Fibroblast of skin of abdomen (primary cell): ENCODE measurements around the gene TUBA3D.
A peak's percentile ranks its signal among the peaks of the same experiment; 100 is the strongest.
"Not testable (repeated sequence)": the region's sequence is repeated elsewhere in the genome, so short reads cannot be mapped to it uniquely, and the experiment has no call there.

Experiments
- DNase-seq: peaks from one replicate; pipeline ENCODE4 v3.0.0-alpha.2; 2013

Gene TUBA3D

DNA sequence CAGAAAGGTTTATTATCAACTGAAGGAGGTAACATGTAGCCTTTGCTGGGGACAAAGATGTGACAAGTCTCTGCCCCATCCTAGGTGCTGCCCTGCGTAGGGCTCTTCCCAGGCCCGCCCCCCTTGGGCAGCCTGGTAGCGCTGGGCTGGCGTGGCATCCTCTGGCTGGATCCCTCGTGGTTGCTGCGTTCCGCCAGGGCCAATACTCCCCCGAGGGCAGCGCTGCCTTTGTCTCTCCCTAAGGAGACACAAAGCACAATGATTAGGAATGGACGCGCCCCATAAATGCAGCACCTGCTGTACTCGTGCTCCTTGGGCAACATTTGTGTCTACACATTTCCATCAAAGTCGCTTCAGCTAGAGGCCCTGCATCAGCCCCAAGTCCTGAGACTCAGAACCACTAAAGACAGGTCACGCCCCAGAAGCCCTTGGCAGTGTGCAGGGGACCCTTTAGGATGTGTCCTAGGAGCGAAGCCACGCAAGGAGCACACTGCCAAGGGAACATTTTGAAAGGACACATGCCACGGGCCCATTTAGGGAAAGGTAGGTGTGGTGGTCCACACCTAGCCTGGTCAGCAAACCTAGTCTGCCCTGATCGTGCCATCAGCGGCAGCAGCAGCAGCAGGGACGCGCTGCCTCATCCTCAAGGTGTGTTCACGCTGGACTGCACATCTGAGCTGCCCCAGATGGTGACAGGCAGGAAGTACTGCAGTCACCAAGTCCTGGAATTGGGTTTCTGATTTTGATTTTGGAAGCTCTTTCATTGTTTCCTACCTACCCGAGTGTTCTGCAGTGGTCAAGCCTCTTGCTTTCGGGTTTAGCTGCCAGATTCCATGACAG, 8.3 kb downstream of the TUBA3D start:
- DNase-seq = not testable (repeated sequence)

DNA sequence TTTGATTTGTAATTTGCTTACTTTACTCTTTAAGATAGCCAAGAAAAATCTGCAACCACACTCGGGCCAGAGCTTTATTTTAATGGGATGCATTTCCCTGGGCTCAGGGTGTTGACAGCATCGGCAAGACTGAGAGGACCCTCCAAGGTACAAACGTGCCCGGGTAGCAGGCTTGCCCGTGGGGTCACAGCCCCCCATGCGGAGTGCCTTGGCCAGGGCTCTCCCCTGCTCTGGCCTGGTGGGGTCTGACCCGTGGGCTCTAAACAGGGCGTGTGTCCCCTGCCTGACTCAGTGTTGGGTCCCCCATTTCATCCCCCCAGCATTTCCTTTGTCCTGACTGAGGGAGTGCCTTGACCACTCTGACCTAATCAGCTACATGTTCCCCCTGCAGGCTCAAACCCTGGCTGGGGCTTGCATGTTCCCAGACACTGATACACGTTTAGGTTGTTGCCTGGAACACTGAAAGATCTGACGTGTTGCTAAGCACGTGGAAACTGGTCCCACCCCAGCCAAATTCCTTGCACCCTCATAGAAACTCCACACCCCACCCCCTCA, 9.1 kb downstream of the TUBA3D start:
- not testable (repeated sequence) for DNase-seq

DNA sequence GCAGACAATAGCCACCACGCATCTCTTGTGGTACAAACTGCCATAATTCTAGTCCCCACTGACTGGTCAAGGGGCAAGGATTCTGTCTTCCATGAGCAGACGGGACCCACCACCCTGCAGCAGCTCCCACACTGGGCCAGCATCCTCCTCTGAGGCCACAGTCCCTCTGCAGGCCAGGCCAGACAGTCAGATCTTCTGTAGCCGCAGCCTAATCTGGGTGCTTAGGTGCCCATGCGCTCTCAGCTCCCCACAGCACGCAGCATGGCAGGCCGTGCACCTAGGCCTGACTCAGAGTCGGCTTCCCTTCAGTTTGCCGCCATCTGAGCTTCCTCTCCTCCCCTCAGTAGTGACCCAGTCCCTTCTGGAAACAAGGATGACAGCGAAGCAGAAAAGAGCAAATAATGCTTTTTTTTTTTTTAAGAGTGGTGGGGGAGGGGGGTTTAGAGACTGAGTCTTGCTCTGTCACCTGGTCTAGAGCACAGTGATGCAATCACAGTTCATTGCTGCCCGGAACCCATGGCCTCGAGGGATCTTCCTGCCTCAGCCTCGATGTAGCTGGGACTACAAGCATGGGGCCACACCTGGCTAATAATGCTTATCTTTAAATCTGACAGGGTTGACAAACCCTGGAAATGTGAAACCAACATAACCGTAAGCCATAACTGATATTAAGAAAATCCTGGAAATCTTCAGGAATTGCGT, 10.4 kb downstream of the TUBA3D start:
- not testable (repeated sequence) for DNase-seq

DNA sequence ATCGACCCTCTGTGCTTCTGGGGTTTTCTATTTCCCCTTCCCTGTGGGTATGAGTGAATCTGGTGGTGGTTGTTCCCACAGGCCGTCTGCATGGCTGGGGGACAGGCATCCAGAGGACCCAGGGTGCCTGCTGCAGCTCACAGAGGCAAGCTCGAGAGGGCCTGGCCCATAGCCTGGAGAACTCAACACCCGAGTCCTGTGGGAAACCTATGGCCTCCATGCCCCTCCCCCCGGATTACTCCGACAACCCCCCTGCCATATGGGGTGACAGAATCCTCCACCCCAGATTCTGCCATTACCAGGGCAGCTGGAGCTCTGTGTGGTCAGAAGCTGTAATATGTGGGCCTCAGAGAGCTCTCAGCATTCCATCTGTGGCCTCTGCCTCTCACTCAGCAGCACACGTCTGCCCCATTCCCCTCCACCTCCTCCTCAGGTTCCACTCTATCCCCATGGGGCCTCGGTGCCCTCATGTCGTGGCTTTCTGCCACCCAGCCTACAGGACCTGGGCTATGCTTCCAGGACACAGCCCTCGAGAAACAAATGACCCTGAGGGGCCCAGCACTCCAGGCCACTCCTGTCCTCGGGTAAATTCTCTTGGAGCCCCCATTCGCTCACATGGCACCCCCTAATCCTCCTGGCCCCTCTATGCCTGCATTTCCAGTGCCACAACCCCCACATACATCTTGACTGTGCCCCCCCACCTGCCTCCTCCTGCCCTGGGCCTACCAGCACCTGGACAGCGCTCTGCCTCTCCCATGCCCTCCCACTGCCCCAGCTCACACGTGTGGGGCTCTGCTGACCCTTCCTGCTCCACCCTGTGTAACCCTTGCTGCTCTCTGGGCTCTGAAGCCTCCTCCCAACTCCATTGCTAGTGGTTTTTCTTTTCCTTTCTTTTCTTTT, 12.6 kb downstream of the TUBA3D start:
- no peak for DNase-seq

DNA sequence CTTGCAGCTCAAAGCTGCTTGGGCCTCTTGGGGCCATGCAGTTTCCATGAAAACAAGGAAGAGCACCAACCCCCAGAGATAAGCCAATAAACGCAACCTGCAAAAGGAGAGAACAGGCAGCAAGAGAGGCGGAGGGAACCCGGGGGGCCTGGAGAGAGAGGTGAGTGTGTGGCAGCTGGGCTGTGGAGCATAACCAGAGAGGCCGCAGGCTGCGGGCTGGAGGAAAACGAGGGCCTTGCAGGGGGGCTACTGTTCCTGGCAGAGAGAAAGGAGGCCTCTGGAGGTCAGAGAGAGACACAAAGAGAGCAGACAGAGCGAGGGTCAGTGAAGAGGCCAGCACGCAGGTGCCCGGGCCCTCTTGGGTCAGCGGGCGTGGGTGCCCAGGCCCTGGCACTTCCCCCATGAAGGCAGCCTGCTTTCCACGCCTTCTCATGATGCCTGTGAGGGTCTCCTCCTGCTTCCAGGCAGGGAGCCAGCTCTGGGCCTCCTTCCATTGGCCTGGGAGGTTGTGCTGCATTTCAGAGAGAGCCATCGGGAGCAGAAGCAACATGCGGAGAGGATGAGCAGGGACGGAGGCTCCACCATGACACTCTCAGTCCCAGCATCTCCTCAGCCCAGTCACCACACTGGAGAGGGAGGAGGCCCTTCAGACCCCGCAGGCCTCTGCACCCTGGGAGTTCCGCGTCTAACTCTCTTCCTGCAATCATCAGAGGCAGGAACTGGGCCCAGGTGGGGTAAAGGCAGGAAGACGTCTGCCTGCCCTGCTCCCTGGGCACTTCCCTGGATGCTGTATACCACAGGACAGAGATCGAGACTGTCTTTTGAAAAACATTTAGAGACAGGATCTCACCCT, 14.9 kb downstream of the TUBA3D start:
- not testable (repeated sequence) for DNase-seq

DNA sequence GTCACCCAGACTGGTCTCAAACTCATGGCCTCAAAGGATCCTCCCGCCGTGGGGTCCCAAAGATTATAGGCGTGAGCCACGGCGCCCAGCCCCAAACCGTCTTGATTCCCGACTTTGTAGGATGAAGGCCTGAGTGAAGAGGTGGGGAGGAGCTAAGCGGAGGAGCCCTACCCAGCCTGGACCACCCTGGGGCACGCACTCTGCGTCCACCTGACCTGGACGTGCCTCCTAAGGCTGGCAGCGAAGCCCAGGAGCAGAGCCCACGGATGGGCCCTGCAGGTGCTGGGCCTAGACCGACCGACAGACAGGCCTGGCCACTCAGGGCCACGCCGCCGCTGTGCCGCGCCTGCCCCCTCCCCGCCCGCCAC, 15.5 kb downstream of the TUBA3D start:
- not testable (repeated sequence) for DNase-seq

DNA sequence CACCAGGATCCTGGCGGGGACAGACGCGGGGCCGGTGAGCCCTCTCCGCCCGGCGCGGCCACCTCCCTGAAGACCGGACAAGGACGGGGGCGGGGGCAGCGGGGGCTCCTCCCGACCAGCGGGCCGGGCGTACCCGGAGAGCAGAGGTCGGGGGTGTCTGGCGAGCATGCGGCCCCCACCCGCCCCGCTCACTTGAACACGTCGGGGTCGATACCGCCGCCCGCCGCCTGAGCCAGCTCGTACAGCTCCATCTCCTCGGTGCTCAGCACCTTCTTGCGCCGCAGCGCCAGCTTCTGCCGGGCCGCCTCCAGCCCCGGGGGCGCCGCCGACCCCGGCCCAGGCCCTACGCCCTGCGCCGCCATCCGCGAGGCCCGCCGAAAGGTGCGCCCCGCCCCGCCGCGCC, 16.1 kb downstream of the TUBA3D start, which contains the start of gene MZT2A:
Gene MZT2A, minus strand, starts transcription at position 383 of the 403 bp plus-strand sequence. Its CDS starts 21 bp downstream, at position 362.
- not testable (repeated sequence) for DNase-seq

DNA sequence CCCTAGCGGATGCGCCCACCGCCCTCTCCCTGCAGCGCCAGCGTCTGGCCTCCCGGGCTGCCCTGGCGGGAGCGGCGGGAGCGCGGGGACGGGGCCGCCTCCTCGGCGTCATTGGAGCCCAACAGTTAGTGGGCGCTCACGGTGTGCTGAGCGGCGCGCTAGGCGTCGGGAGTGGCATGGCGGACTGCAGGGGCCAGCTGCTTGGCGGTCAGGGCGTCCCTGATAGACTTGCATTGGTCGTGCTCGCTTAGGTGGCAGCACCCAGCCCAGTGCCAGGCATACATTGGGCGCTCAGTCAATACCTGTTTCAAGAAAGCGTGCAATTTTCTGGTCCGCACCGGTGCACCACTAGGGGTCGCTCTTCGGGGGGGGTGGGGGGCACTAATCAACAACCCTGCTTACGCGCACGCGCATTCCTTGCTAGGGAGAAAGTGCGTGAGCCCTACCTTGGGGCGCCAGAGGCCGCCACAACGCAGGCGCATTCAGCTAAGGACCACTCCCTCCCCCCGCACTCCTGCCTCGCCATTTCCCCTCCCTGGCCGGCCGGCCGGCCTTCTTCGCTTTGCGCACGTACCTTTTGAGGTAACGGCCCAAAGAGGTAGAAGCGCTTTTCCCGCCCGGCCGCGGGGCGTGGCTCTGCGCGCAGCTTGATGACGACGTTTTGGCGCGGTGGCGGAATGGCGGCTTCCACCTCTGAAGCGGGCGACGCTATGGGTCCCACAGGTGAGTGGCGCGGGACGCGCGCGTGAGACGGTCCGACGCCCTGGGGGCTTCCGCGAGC, 16.7 kb downstream of the TUBA3D start:
- DNase-seq = peak; percentile 93

DNA sequence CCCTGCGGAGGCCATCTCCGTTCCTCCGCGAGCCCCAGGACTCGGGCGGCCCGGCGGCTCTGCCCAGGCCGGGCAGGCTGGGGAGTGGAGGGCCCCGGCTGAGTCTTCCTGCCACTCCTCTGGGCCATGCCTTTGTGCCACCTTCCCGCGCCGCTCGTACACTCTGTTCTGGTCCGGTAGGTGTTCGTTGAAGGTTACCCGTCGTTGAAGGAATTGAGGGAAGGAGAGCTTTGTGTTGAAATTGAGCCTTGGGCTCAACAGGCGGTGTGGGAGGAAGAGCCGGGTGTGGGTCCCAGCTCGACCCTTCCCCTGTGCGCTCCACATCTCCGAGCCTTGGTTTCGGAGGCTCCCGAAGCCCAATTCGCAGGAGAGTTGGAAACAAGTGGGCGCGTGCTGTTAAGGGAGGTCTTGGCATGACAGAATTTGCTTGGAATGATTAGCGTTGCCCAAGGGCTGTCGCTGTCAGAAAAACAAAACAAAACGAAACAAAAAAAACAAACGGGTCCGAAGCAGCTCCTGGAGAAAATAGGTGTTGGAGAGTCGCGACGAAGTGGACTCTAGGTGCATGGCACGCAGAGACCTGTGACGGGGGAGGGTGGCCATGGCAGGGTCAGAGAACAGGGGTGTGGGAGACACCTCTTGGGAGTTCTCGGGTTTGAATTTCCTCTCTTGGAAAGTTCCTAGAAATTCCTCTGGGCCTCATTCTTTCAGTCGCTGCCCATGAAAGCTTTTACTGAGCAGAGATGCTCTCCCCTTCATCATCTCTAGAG, 17.5 kb downstream of the TUBA3D start:
- no peak for DNase-seq

DNA sequence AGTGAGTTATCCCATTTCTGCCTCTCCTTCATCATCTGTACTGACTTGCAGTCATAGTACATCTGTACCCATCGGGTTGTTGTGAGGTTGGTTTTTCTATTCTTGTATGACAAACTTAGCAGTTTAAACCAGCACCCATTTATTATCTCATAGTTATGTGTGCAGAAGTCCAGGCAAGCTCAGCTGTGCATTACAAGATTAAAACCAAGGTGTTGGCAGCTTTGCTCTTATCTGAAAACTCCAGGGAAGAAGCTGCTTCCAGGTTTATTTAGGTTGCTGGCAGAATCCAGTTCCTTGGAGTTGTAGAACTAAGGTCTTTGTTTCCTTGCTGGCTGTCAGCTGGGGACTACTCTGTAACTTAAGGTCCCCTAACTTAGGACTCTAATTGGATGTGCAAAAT, 19.6 kb downstream of the TUBA3D start:
- not testable (repeated sequence) for DNase-seq

DNA sequence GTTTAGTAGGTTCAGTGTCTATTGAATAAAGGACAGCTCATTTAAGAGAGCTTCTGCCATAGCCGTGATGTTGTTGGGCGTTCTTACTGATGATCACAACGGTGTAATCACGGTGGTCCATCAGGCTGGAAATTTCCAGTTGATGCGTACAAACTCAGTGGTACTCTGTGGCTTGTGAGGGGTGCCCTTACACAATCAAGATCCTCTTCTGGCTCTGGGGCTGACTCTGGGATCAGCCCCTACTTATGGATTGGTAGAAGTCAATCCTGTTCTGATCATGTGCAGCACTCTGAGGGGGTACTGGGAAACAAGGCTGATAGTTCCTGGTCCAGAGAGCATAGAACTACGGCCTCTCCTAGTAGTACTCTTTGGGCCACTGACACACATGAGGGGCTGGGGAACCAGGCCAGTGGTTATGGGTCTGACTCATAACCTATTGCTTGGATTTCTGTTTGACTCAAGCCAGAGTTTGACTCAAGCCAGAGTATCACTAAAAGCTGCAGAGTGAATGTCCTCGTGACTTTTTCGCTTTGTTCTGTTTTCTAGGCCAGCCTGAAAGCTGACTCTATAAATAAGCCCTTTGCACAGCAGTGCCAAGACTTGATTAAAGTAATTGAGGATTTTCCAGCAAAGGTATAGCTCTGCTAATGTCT, 22.5 kb downstream of the TUBA3D start:
- not testable (repeated sequence) for DNase-seq

DNA sequence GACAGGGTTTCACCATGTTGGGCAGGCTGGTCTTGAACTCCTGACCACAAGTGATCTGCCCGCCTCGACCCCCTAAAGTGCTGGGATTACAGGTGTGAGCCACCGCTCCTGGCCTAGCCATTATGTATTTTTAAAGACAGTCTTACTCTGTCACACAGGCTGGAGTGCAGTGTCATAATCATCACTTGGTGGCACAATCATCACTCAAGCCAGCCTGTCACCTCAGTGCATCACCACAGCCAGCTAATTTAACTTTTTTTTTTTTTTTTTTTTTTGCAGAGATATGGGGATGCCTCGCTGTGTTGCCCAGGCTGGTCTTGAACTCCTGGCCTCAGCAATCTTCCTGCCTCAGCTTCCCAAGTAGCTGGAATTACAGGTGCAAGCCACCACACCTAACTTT, 27.7 kb downstream of the TUBA3D start:
- not testable (repeated sequence) for DNase-seq

DNA sequence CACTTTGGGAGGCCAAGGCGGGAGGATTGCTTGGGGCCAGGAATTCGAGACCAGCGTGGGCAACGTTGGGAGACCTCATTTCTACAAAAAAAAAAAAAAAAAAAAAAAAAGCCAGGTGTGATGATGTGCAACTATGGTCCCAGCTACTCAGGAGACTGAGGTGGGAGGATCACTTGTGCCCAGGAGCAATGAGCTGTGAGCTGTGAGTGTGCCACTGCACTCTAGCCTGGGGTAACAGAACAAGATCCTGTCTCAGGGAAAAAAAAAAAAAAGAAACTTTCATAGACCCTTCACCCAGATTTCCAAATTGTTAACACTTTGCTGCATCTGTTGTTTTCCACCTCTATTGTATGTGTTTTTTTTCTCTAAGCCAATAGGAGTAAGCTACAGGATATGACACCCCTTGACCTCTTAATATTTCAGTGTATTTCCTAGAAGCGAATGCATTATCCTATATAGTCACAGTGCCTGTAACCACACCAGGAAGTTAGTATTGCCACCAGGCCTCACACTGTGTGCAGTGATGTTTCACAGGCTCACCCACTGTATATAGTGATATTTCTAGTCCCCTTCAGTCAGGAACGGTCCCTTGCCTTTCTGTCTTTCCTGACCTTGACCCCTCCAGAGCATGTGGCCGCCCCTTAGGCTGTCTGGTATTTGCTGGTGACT, 28.3 kb downstream of the TUBA3D start:
- DNase-seq = not testable (repeated sequence)

DNA sequence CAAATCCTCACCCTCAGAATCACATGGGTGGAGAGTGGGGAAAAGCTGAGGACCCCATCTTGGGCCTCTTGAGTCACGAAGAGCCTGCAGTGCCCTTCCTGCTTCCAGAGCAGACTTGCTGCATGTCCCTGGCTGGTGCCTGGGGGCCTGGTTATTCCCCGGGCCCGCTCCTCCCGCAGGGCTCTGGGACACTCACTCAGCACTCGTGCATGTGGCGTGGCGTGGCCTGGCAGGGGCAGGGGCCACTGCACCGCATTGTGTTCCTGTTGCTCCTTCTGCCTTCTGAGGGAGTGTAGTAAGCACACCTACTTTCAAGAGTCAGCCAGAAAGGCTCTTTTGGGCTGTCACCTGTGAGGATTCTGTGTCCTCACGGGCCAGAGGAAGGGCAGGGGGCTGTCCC, 33.7 kb downstream of the TUBA3D start:
- DNase-seq = no peak

DNA sequence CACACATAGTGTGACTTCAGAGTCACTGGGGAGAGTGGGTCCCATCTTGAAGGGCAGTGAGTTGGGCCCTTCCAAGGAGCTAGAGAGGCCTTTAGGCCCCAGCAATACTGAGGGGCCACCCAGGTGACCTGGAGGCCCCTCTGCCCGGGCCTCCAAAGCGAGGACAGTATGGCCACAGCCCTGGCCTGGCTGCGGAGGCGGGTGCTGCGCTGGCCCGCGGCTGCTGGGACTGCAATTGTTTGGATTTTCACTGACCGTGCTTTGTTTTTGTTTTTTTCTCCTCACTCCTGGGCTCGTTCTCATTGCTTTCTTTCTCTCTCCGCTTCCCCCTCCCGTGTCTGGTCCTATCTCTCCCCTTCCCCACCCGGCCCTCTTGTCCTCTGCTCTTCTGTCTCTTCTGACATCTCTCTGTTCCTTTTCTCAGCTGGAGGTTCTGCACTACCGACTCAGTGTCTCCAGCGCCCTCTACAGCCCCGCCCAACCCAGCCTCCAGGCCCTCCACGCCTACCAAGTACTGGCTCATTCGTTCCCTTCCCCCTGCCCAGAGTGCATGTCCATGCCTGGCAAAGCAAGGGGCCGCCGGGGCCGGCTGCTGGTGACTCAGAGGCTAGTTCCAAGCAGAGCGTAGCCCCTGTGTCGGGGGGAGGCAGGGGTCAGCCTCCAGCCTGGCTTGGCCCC, 35.5 kb downstream of the TUBA3D start:
- not testable (repeated sequence) for DNase-seq

DNA sequence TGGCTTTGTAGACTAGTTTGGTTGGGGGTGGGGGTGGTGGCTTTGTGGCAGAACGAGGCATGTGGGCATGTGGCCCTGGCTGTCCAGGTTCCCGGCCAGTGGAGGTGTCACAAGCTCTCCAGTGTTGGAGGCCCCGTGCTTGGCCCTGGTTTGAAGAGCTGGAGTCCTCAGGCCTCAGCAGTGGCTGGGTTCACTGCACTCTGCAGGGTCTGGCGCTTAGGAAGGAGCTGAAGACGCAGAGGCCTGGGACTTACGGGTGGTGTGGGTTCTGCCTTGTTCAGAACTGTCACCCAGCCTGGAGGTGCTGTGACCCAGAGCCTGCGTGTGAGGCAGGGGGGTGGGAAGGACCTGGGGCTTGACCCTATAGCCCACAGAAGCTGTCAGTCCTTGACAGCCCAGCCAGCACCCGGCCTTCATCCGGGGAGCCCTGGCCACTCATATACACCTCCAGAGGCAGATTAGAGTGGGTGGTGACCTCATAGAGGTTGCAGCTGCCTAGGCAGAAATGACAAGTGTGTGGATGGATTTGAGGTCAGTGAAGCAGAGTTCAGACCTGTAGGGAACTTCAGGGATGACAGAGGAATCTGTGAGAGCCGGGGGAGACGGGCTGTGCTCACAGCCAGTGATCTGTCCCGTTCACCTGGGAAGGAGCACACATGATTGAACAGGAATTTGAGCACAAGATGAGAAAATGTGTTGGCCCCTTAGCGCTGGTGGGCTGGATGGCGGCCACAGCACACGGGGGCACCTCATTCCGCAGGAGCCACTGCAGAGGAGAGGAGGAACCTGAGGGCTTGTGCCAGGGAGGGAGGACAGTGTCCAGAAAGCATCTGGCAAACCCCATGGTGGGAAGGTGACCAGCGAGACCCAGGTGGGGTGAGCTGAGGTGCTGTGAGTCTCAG, 36.3 kb downstream of the TUBA3D start:
- not testable (repeated sequence) for DNase-seq
